T47D (cell line): ENCODE measurements around the gene ERO1A.
A peak's percentile ranks its signal among the peaks of the same experiment; 100 is the strongest.
"Not testable (repeated sequence)": the region's sequence is repeated elsewhere in the genome, so short reads cannot be mapped to it uniquely, and the experiment has no call there.

Experiments
- DNase-seq, 2 experiments: peaks; one replicate each; pipeline versions ENCODE4 v3.0.0 to v3.0.0-alpha.2; 2011 to 2012; ENCODE audit warnings: low read depth in 1 of 2, low spot score in 1 of 2
- JUND ChIP-seq: IDR thresholded peaks from 2 replicates; pipeline ENCODE4 v1.6.1; 2012; ENCODE audit warnings: low read depth
- in situ Hi-C: cut with HindIII; loops from 2 replicates; pipeline ENCODE4 v1.10.0; 2016; ENCODE audit warnings: low sequenced_read_pairs, low pct_unique_long_range_greater_than_20kb

The ERO1A gene, protein sequence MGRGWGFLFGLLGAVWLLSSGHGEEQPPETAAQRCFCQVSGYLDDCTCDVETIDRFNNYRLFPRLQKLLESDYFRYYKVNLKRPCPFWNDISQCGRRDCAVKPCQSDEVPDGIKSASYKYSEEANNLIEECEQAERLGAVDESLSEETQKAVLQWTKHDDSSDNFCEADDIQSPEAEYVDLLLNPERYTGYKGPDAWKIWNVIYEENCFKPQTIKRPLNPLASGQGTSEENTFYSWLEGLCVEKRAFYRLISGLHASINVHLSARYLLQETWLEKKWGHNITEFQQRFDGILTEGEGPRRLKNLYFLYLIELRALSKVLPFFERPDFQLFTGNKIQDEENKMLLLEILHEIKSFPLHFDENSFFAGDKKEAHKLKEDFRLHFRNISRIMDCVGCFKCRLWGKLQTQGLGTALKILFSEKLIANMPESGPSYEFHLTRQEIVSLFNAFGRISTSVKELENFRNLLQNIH

DNA sequence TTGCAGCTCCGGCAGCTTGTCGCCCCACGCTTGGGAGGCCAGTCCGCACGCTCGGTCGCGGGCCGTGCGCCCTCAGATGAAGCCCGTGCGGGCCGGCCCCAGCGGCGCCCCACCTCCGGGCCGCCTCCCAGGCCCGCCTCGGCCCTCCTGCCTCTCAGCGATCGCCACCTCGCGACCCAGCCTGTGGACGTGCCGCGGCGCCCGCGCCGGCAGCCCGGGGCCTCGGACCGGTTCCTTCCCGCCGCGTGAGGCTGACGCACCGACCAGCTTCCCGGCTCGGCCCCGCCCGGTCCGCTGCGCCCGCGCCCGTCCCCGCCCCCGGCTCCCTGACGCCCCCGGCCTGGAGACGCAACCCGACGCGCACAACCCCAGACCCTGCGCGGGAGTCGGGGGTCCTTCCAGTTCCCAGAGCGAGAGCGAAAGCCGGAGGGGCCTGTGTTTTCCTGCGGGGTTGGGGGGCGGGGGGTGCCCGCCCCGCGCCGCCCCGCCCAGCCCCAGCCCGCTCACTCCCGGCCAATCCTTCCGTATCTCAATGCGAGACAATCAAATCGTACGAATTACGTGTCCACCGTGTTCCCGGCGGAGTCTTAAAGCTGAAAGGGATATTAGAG, at the start of gene ERO1A:
ERO1A (minus strand) TSS at position 78 of the 611 bp plus-strand sequence; CDS start at position 1, 77 bp downstream.
- no peak for TF ChIP-seq JUND
- peak; percentile 73 to 89 for DNase-seq
- in situ Hi-C loops = no loop called here

DNA sequence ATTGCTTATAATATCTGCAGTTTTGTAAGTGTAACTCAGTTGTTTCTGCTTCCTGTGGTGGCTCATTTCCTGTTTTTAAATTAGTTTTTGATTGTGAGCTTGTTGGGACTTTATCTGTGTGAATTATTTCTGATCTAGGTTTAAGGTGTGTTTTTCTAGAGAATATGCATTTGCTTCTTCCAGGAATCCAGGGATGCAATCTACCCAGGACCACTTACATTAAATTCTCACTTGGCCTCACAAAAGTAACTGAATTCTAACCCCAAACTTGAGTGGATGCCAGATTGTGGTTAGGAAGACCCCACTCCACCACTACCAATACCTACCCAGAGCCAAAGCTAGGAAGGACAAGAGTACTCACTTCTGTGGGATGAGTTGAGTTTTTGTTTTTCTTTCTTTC, 46.5 kb upstream of the ERO1A start:
- TF ChIP-seq JUND = no peak
- no peak for DNase-seq
- in situ Hi-C loops = no loop called here

DNA sequence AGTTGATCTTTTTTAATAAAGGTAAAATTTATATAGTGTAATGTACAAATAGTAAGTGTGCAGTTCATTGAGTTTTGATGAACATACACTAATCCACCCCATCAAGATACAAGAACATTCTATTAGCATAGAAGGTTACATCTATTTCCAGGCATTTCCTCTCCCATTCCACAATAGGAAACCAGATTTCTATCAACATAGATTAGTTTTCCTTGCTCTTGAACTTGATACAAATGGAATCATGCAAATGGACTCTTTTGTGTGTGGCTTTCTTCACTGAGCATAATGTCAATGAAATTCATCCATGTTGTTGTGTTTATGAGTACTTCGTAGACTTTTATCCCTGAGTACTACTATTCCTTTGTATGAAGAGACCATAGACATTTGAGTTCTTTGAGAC, 45.4 kb upstream of the ERO1A start:
- in situ Hi-C loops = no loop called here
- no peak for TF ChIP-seq JUND
- DNase-seq = no peak

DNA sequence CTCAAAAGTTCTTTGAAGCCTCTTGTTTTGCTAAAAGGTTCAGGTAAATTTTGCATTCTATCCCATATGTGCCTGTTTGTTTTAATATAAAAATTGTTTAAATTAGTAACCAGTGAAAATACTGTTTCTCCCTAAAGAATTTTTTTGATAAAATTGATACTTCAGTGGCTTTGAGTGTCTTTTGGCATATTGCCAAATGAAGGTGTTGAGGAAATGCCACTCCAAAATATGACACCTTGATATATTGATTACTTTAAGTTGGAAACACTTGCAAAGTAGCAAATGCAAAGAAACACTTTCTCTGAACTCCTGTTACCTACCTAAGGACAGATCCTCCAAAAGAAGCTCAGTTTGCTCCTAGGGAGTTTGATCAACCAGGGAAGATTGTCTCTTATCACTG, 43.1 kb upstream of the ERO1A start:
- DNase-seq = no peak
- TF ChIP-seq JUND = no peak
- in situ Hi-C loops = no loop called here

DNA sequence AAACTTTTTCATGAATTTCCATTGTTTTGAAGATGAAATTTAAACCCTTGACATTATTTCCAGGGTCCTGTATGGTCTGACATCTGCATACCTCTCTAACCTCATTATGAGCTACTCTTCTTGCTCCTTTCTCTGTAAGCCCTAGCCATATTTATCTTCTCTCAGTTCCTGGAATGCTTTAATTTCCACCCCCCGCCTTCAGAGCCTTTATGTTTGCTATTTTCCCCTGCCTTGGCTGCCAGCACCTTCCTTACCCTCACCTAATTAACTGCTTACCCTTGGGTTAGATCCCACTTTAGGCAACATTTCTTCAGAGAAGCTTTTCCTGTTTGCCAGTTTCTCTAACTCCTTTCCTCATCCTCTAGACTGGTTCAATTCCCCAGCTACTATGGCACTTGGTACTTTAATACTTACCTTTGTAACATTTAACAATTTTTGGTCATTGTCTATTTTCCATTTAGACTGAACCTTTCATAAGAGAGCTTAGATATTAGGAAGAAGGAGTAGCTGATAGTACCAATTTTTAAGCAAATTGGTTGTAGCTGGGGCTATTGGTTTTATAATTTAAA, 40.6 kb upstream of the ERO1A start:
- TF ChIP-seq JUND = no peak
- in situ Hi-C loops = no loop called here
- peak in 1 of 2 experiments; percentile 42 for DNase-seq

DNA sequence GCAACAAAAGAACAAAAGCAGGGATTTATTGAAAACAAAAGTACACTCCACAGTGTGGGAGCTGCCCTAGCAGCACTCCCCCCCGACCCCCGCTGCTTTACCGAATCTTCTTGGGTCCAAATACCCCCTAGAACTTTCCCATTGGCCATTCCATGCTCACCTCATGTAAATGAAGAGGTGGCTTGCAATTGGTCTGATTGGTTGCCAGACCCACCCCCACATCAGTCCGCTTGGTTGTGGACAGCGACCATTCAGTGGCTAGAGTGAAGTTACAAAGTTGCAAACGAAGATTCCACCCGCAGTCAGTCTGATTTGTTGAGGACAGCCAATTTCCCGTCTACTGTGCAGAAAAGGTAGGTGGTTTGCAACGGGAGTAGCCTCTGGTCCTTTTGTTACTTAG, 38.5 kb upstream of the ERO1A start:
- no peak for TF ChIP-seq JUND
- in situ Hi-C loops = no loop called here
- no peak for DNase-seq

DNA sequence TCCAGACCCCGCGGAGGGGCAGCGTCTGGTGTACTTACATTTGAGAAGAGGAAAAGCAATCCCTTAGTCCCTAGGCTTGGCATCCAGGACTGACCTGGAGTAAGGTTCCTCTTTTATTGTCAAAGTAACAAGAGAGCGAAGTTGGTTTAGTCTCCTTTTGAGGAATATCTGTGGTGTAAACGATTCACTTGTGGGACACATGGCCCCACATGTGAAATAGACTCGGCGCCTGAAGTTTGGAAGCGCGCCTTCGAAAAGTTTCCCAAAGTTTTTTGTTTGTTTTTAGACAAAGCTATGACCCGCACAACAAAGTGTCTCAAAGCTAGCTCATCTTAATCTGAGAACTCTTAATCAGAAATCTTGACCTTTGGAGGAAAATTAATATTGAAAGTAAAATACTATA, 35.4 kb upstream of the ERO1A start:
- in situ Hi-C loops = no loop called here
- no peak for TF ChIP-seq JUND
- DNase-seq = peak in 1 of 2 experiments; percentile 49

DNA sequence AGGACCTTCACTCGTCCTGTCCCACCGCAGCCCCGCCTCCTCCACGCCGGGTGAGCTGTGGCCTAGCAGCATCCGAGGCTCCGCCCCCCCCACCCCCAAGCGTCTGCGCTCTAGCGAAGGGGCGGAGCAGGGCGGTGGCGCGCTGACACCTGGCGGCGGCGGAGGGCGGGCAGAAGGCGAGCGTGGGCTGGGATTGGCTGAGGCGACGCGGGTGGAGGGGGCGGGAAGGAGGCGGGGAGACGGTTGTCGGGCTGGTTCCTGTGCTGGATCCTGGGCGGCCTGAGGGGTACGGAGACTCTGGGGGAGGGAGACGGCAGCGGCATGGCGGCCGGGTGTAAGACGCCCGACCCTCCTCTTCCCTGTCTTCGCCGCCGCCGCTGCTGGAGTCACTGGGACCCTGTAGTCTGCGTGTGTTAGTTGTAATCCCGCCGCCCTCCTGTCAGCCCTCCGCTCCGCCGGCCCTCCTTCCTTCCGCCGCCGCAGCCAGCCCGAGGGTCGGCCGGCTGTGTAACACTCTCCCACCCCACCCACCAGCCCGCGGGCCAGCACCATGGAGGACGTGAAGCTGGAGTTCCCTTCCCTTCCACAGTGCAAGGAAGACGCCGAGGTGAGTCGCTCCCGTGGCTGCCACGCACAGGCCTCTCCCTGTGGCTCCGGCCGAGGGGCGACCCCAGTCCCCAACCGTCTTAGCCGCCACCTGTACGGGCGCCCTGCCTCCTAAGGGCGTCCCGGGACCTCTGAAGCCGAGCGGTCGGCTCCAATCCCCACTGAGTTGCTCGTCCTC, 34.8 kb upstream of the ERO1A start, which contains the start of gene STYX:
STYX (plus strand) TSS at position 242 of the 784 bp plus-strand sequence; CDS start at position 551, 309 bp downstream.
- no peak for TF ChIP-seq JUND
- DNase-seq = peak; percentile 54 to 100
- in situ Hi-C loops = no loop called here

DNA sequence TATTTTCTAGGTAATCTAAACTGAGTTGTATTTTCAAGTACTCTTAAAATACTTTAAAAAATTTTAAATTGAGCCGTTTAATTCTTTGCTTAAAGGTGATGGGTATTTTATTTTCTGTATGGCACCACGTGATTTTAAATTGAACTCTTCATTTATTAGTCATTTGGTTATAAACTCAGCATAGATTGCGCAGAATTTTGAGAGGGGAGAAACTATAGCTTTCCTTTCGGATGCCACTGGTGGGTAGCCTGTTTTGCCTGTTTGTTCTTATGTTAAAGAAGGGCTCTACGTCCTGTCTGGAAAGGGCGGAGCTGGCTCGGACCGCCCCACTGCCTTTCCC, 34.2 kb upstream of the ERO1A start:
- DNase-seq = no peak
- in situ Hi-C loops = no loop called here

DNA sequence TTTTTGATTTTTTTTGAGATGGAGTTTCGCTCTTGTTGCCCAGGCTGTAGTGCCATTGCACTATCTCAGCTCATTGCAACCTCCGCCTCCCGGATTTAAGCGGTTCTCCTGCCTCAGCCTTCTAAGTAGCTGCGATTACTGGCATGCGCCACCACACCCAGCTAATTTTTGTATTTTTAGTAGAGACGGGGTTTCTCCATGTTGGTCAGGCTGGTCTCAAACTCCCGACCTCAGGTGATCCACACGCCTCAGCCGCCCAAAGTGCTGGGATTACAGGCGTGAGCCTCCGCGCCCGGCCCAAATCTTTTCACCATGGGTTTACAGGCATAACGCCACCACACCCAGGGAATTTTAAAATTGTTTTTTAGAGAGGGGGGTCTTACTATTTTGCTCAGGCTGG, 33.7 kb upstream of the ERO1A start:
- in situ Hi-C loops, DNase-seq: not testable (repeated sequence)

More for the DNA sequence above, 34.2 kb upstream of the ERO1A start:
- TF ChIP-seq JUND = no peak

DNA sequence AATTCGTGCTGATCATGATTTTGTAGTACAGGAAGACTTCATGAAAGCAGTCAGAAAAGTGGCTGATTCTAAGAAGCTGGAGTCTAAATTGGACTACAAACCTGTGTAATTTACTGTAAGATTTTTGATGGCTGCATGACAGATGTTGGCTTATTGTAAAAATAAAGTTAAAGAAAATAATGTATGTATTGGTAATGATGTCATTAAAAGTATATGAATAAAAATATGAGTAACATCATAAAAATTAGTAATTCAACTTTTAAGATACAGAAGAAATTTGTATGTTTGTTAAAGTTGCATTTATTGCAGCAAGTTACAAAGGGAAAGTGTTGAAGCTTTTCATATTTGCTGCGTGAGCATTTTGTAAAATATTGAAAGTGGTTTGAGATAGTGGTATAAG, 32.2 kb upstream of the ERO1A start:
- in situ Hi-C loops, DNase-seq: not testable (repeated sequence)

DNA sequence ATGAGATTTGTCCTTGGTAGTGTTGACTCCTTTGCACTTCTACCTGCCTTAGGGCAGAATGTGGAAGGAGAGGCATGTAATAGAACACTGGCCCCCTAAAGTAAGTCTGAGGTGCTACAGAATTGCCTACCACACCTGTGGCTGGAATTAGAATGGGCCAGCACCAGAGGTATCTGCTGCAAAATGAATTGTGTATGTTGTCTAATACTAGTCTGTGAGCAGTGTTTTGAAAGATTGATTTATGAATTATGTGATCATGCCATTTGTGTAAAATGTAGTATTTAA, 28.9 kb upstream of the ERO1A start:
- TF ChIP-seq JUND = no peak
- no peak for DNase-seq
- in situ Hi-C loops = no loop called here
